ENCODE measurements around the gene DNAH1.

- TF ChIP-seq CTCF (IDR thresholded peaks at IDR 0.05 in 8 of 11, conservative IDR thresholded peaks at IDR 0.05 in 3 of 11) (no peak), POLR2AphosphoS5 (IDR thresholded peaks at IDR 0.05) (peak in 1 of 3 donors; percentile 25), POLR2A (IDR thresholded peaks at IDR 0.05) (no peak)
These were observed 33.7 kb downstream of the DNAH1 start for GRCh38 chr3:52349611-52350395.
